GM12801 (cell line): ENCODE measurements around the gene DCLK2.

ENCODE experiments used
- TF ChIP-seq, protein P1 (sequence below): IDR thresholded peaks from one replicate; pipeline ENCODE4 v1.5.1; 2011; ENCODE audit warnings: control low read depth; ENCODE audit not compliant: insufficient read length; ENCODE audit errors: extremely low read depth

The DCLK2 gene

DNA sequence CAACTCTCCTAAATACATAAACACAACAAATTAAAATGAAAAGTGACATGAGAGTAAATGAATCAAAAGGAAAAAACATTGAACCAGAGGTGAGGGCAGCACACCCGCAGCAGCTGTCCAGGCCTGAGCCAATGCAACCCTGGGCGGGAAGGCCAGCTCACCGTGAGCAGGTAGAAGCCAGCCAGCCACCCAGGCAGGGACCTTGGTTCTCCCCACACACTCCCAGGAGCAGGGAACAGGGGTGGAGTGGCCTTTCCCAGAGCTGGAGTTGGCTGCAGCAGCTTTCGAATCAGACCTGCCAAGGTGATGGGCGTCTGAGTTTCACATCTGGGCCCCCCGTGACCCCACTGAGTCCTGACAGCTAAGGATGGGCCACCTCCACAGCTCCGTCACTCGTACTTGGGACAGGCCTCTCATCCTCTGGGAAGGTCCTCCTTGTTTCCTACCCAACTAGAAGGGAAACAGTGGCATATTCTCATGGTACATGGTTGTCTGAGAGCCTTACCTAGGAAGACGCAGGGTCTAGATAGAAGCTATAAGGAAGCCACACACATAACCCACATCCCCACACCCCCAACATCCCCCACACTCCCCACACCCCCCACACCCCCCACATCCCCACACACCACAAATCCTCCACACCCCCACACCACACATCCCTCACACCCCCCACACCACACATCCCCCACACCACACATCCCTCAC is 172.2 kb downstream of the DCLK2 start:
- TF ChIP-seq, protein P1, sequence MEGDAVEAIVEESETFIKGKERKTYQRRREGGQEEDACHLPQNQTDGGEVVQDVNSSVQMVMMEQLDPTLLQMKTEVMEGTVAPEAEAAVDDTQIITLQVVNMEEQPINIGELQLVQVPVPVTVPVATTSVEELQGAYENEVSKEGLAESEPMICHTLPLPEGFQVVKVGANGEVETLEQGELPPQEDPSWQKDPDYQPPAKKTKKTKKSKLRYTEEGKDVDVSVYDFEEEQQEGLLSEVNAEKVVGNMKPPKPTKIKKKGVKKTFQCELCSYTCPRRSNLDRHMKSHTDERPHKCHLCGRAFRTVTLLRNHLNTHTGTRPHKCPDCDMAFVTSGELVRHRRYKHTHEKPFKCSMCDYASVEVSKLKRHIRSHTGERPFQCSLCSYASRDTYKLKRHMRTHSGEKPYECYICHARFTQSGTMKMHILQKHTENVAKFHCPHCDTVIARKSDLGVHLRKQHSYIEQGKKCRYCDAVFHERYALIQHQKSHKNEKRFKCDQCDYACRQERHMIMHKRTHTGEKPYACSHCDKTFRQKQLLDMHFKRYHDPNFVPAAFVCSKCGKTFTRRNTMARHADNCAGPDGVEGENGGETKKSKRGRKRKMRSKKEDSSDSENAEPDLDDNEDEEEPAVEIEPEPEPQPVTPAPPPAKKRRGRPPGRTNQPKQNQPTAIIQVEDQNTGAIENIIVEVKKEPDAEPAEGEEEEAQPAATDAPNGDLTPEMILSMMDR, result no peak

DNA sequence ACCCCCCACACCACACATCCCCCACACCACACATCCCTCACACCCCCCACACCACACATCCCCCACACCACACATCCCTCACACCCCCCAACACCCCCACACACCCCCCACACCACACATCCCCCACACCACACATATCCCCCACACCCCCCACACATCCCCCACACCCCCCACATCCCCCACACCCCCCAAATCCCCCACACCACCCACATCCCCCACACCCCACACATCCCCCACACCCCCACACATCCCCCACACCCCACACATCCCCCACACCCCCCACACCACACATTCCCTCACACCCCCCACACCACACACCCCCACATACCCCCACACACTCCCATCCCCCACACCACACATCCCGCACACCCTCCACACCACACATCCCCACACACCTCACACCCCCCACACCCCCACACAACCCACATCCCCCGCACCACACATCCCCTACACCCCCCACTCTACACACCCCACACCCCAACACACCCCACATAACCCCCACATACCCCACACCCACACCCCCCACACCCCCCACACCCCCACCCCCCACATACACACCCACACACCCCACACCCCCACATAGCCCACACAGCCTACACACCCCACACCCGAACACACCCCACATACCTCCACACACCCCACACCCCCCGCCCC is 172.9 kb downstream of the DCLK2 start:
- TF ChIP-seq, protein P1, result no peak

DNA sequence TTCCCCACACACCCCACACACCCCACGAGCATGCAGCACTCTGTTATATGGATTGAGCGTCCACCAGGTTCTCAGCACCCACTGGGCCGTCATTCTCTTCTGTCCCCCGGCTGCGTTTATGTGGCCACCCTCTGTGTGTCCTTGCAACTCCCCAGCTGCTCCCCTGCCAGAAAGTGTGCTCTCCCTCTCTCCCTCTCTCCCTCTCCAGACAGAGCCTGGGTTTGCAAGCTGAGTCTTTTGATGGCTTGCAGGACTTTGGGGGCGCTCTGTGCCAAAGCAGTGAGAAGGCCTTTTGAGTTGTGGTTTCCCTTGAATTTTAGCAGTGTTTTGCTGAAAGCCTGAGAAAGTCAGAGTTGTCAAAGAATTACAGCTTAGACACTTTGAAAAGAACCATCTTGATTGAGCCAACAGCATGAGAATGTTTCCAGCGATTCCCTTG is 173.5 kb downstream of the DCLK2 start:
- TF ChIP-seq, protein P1, result no peak

DNA sequence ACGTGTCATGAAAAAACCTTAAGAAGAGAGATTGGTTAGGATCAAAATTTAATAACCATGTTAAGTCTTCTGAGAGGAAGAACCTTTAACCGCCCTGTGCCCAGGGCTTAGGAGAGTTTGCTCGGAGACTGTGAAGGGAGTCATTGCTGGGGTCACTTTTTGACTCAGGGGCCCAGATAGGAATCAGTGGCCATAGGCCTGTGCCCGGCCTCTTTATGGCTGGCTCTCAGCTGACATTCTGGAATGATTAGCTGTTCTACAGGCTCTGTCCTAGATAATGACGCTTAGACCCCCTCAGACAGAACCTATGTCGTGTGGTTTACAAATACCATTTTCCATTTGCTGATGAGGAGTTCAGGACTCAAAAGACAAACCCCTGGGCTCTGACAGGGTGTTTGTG is 174.1 kb downstream of the DCLK2 start:
- TF ChIP-seq, protein P1, result no peak

DNA sequence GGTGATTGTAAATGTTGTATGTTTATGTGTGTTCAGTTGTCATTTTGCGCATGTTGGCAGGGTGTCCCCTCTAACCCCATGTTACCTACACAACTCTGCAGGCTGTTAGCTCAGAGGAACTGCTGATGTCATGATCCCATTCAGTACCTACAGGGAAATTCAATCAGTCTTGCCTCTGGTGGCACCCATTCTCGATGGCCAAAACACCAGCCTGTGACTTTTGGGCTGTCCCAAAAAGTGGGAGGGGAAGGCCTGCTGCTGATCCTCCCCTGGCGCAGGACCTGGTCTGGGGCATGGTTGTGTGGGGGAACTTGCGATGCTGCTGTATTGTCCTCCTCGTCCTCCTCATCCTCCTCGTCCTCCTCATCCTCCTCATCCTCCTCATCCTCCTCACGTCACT is 174.5 kb downstream of the DCLK2 start:
- TF ChIP-seq, protein P1, result no peak

DNA sequence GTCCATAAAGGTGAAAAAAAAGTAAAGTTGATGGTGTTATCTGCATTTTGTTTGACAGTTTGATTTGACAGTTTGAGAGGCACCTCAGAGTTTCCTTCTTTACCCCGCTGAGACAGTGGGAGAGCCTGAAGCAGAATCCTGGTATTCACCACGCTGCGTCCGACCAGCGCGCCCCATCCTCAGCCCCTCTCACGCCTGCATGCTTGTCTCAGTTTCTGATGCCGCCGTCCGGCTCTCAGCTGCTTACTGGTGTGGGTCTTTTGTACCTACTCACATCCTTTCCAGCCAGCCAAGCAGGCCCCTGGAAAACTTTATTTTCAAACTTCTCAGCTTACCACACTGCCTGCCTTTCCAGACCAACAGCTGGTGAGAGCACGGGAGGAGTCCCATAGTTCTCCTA is 175.2 kb downstream of the DCLK2 start:
- TF ChIP-seq, protein P1, result no peak

DNA sequence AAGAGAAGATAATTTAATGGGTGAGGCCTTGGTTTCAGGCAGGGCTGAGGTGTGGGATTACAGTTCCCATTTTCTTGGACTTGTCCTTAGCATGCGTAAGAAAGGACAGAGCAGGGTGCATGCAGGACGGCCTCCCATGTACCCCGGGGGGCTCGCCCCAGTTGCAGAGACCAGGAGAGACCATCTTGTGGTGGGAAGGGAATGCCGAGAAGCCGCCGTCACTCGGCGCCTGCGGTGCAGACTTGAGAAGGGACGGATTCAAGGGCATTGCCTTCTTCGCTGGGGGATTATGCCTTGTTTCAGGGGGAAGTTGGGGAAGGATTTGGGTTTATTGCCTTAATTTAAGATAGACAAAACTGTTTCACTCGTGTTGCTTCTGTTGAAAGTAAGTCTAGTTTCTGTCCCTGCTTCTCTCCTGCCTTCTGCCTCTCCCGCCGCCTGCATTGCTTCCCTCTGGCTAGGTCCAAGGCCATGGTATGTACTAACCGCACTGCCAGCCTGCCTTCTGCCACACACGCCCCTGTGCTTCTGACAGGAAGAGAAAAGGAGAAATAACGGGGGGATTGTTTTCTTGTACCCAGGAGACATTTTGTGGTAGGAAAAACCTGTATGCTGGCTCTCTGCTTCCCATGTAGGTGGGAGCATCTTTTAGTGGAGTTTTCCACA is 175.9 kb downstream of the DCLK2 start:
- TF ChIP-seq, protein P1, result no peak
